Stimulated activated CD8-positive, alpha-beta memory T cell treated with anti-CD3 and anti-CD28 coated beads, Interleukin-15, amount 100 ng/mL, for 1 hour (primary cell): ENCODE measurements around the gene UCN.
"Not testable (repeated sequence)": the region's sequence is repeated elsewhere in the genome, so short reads cannot be mapped to it uniquely, and the experiment has no call there.

Experiments used
- DNase-seq: peaks from one replicate; pipeline ENCODE4 v3.0.0-alpha.2; 2020; ENCODE audit warnings: low read depth

UCN gene

GRCh38 chr2:27314709-27315108 is 6.5 kb upstream of the UCN start:
- DNase-seq = no peak

DNA sequence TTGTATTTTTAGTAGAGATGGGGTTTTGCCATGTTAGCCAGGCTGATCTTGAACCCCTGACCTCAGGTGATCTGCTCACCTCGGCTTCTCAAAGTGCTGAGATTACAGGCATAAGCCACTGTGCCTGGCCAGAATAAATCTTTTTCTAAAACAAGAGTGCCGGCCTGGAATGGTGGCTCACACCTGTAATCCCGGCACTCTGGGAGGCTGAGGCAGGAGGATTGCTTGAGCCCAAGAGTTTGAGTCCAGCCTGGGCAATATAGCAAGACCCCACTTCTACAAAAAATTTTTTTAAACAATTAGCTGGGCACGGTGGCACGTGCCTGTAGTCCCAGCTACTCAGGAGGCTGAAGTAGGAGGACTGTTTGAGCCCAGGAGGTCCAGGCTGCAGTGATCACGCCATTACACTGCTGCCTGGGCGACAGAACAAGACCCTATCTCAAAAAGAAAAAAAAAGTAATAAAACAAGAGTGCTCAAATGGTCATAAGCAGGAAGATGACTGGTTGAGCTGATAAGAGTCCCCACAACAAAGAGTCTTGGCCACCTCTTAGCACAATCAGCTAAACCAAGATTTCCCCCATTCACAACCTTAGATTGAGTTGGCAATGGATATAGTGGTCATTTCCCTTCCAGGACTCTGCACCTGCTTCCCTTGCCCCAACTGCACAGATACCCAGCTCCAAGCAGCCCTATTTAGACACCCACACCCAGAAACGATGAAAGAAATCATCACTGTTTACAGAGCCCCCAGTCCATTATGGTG is 5.8 kb upstream of the UCN start:
- DNase-seq = no peak

DNA sequence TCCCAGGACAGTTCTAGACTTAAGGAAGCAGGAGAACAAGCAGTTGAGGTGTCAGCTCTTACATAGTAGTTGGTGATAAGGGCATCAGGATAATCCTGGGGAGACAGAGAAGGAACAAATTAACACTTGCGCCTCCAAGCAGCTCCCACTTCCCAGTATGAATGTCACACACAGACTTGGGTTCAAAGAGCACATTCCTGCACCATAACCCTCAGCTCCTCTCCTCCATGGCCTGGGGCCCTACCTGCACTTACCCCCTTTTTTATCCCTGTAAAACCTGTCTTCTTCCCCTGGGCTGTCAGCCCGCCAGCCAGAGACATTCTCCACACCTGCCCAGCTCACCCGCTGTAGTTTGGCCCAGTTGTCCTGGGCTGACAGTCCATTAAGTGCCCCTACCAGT is 3.9 kb upstream of the UCN start:
- DNase-seq = no peak

DNA sequence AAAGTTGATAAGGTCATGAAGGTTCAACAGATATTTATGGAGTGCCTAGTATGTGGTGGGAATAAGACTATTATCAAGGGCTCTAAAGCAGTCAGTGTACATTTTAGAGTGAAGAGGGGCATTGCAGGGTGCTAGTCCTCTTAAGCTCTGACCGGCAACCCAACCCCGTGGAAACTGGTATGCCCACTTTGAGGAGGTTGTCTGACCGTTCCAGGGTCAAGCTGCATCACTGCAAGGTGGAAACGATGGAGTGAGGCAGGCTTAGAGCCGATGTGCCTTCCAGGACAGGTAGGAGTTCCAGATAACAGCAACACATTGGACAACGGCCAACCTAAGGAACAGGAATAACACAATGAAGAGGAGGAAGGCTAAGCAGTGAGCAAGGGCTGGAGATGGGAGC is 1.4 kb upstream of the UCN start:
- no peak for DNase-seq

DNA sequence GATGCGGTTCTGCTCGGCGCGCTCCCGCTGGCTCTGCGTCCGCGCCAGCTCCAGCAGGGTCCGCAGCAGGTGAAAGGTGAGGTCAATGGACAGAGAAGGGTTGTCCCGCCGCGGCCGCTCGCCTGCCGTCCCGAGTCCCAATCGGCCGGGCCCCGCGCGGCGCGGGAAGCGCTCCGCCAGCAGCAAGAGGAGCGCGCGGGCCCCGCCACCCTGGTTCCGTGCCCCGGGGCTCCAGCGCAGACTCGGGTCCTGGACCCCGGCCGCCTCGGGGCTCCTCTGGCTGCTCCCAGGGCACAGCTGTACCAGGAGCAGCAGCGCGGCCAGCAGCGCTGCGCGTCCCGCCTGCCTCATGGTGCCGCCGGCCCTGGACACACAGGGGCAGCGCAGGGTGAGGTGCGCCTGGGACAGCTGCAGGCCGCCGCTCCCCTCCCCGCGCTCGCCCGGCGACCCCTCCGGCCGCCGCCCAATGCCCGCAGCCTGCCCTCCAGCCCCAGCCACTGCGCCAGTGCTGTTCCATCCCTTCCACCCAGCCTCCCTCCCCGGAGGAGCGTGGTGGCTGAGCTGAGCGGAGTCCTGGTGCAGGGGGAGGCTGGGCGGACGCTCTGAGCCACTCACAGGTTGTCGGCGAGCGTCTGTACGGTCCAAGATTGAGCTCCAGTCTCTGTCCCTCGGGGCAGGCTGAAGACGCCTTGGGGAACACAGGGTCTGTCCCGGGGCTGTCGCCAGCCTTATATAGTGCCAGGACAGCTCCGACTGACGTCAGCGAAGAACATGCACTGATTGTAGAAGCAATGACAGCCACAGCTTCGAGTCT is 493 bp downstream of the UCN start:
- no peak for DNase-seq

DNA sequence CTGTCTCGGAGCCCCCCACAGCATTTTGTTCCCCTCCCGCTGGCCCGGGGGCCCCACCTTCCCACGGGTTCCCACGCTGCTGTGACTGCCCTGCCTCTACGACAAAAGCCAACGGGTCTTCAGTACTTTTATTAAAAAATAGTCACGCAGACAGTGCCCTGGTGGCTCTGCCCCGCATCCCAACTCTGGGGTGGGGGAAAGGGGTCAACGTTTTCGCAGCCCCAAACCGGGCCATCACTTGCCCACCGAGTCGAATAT is 1.0 kb downstream of the UCN start:
- no peak for DNase-seq

DNA sequence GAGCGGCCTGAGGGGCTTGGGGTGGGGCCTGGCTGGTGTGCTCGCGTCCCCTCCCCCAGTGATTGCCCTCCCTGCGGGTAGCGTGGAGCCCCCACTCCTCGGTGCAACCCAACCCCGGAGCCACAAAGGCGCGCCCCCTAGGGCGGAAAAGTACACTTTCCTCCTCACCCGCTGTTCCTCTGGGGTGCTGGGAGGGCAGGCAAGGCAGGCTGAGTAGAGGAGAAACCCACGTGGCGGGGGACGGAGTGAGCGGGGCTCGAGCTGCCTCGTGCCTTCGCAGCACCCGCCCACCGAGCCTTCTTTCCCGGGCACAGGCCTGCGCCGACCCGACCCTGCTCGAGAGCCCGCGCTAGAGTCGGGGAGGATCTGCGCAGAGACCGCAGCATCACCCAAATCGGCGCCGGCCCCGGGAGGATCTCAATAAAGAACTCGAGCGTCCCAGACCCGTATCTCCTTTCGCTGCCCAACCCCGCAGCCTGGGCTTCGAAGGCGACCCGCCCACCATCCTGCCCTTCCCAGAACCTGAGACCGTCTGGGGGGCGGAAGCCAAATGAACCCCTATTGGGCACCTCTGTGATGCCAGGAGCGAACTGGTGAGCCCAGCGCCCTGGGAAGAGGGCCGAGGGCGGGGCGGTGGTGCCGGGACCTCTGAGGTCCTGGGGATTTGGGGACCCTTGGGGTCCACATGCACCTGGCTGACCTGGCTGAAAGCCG is 1.5 kb downstream of the UCN start:
- no peak for DNase-seq

GRCh38 chr2:27306136-27306535 is 2.1 kb downstream of the UCN start:
- no peak for DNase-seq

DNA sequence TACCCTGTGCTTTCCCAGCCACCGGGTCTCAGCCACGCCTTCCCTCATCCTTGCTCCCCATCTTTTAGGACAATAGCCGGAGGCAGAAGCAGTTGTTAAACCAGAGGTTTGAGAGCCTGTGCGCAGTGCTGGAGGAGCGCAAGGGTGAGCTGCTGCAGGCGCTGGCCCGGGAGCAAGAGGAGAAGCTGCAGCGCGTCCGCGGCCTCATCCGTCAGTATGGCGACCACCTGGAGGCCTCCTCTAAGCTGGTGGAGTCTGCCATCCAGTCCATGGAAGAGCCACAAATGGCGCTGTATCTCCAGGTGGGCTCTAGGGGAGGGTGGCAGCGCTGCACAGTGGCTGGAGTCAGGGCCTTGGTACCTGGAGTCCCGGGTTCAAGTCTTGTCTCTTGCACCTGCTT is 2.7 kb downstream of the UCN start:
- DNase-seq = no peak

DNA sequence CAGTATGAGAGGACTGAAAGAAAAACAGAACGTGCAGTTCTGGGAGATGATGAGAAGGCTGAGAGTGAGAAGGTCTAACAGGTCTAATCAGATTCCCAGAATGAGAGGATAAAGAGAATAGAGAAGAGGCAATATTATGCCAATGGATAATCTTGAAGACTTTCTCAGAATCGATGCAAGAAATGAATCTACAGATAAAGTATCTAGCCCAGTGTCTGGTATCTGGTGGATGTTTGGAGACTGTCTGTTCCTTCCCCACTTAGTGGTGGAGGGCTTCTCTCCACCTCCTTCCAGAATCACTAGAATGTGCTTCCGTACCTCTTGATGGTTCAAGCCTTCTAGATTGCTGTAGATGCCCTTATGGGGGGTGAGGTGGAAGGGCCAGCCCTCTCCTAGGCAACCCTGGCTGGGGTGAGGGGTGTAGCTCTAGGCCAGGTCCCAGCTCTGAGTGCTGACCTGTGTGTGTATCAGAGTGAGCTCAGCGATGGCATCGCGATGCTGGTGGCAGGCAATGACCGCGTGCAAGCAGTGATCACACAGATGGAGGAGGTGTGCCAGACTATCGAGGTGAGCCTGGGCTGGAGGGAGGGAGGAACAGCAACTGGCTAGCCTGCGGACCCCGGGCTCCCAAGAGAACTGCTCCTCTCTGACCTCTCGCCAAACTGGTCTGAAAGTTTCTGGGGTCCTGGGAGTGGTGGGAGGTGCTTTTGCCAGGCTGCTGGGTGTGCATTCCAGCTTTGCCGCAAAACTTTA is 3.6 kb downstream of the UCN start:
- DNase-seq = no peak

DNA sequence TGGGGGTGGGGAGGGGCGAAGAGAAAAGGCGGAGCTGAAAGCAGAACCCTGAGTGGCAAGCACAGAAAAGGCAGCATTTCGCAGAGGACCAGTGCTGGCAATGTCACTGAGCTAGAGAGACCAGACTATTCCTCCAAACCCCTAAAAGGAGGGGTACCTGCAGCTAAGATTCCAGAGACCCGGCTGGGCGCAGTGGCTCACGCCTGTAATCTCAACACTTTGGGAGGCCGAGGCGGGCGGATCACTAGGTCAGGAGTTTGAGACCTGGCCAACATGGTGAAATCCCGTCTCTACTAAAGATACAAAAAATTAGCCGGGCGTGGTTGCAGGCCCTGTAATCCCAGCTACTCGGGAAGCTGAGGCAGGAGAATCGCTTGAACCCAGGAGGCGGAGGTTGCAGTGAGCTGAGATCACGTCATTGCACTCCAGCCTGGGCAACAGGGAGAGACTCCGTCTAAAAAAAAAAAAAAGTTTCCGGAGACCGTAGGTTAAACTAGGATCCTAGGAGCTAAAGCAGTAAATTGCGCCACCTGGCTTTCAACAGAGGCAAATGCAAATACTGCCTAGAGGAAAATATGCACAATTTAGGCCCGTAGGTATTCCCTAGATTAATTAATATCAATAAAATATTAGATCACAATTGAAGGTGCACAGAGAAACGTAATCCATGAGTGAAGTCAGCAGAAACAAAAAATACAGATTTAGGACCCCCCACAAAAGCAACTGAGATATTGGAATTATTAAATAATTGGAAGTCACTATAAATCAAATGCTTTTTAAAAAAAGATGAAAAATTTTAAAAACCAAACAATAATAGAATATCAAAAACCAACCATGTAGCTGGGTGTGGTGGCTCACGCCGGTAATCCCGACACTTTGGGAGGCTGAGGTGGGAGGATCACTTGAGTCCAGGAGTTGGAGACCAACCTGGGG is 4.9 kb downstream of the UCN start:
- DNase-seq = no peak

- DNase-seq = not testable (repeated sequence)
These were observed 7.6 kb downstream of the UCN start for GRCh38 chr2:27300606-27301005.

GRCh38 chr2:27298391-27299080 is 9.7 kb downstream of the UCN start:
- no peak for DNase-seq

DNA sequence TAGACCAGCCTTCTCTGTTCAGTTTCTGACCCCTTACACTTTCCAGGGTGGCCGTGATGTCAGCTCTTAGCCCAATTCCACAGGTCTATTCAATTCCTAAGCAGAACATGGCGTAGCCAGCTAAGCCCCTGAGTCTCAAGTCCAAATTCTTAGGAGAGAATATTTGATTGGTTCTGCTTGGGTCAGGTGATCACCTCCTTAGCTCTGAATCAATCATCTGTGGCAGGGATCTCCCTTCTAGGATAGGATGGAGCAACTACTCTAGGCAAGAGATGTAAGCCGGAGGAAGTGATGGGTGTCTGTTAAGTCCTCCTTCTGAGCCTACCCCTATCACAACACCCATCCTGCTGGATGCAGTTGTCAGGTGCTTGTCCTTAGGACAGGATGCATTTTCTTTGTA is 11.1 kb downstream of the UCN start:
- DNase-seq = no peak

- DNase-seq = no peak
These were observed 11.8 kb downstream of the UCN start for GRCh38 chr2:27296481-27296880.

- DNase-seq = no peak
These were observed 13.3 kb downstream of the UCN start for GRCh38 chr2:27294928-27295327.

GRCh38 chr2:27291865-27292264 is 16.4 kb downstream of the UCN start:
- no peak for DNase-seq

DNA sequence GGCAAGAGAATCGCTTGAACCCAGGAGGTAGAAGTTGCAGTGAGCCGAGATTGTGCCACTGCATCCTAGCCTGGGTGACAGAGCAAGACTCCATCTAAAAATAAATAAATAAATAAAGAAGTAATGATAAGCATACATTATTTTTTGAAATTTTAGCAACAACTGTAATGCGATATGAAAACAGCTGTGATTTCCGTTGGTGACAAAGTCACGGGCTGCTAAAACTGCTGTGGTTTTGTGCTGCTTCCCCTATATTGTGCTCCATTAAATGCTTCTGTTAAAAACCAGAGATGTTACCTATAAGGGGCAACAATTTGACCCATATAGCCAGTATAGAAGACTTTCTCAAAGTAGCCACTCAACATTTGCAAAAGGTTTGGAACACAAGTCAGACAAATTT is 17.7 kb downstream of the UCN start:
- DNase-seq = no peak

GRCh38 chr2:27288610-27289009 is 19.6 kb downstream of the UCN start:
- DNase-seq = no peak

DNA sequence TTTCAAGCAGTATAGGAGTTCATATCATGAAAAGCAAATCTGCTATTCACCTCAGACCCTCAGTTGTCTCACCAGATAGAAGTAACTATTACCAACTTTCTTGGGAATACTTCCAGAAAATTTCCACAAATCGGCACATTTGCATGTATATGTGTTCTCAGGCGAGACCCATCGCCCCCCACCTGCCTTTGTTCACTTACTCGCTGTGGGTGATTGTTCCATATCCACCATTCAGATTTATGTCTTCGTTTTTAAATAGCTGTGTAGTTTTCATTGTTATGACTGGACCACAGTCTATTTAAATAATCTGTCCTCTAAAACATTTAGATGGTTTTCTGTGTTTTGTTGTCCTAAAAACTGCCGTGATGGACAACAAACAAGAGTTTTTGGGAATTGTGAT is 22.8 kb downstream of the UCN start:
- no peak for DNase-seq

GRCh38 chr2:27284996-27285395 is 23.2 kb downstream of the UCN start:
- DNase-seq = no peak
